ENCODE data around the gene MAP3K9.

The MAP3K9 gene

DNA sequence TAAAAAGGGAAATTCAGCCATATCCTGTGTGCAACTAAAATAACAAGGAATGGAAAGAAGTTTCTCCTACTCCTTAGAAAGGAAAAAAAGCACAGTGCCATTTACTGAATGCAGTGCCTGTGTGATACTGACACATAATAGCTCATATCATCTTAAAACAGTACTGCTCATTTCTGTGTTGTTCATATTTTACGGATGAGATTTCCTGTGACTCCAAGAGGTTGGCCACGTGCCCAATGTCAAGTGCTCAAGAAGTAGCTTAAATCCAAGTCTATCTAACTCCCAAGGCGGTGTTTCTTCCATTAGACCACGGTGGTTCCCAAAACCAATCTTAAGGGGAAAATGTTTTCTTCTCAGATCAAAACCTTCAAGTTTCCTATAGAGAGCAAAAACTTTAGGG, 20.0 kb downstream of the MAP3K9 start:
- no peak for DNase-seq (ENCODE audit: low read depth in 4 of 4, low spot score in 1 of 4)

- DNase-seq (ENCODE audit: low read depth in 4 of 4, low spot score in 1 of 4), result no peak
Observed at GRCh38 chr14:70788898-70789297, 20.4 kb downstream of the MAP3K9 start.

DNA sequence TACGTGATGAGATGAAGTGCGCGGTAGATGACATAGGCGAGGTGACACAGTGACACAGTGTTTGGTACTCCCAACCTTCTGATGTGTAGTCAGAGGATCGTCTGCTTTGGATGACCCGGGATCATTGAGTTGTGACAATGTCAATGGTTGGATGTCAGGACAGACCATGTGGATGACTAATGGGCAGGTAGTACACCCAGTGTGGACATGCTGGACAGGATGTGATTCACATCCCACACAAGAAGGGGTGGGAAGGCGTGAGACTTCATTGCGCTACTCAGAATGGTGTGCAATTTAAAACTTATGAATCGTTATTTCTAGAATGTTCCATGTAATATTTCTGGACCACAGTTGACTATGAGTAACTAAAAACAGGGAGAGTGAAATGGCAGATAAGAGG, 23.8 kb downstream of the MAP3K9 start:
- DNase-seq (ENCODE audit: low read depth in 4 of 4, low spot score in 1 of 4), result no peak

GRCh38 chr14:70784886-70785285, 24.4 kb downstream of the MAP3K9 start:
- no peak for DNase-seq (ENCODE audit: low read depth in 4 of 4, low spot score in 1 of 4)

GRCh38 chr14:70782361-70782760, 27.0 kb downstream of the MAP3K9 start:
- no peak for DNase-seq (ENCODE audit: low read depth in 4 of 4, low spot score in 1 of 4)

DNA sequence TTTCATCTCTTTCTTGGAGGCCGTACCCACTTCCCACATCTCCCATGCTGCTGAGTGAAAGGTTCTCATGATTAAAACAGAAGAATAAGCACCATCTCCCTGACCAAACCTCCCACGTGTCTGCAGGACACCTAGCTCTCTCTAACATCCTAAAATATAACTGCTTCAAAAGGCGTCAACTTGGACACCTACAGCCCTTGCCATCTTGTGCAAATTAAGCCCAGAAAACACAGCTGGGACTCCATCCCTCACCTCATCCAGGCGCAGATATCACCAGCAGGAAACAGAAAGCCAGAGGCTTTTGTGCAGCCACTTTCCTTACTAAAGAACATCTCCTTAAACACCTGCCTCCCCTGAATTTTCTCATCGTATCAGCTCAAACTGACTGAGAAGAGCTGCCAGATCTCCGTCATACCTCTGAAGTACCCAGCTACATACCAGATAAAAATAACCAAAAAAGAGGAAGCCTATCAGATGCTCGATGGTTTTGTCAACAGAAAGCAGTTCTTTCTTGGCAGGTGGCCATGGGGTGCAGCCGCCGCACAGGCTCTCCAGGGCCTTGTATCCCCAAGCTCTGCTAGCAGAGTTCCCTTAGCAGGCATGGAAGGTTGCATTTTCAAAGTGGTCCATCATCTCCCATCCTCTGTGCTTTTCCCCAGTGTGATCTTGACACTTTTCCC, 28.8 kb downstream of the MAP3K9 start:
- no peak for DNase-seq (ENCODE audit: low read depth in 4 of 4, low spot score in 1 of 4)

DNA sequence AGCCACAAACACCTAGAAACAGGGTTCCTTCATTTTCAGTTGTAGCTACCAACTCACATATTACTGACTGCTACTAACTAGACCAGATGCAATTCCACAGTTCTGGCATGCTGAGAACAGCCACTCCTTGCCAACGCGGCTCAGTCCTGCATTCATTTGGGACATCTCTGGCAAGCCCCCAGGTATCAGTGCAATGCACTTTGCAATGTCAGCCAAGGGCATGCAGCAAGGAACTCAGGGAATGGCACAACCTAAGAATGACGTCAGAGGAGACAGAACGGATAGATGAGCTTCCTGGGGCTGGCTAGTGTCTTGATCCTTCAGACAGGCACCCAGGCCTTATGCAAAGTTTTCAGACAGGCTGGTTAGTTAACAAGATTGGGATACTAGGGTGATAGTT, 29.6 kb downstream of the MAP3K9 start:
- DNase-seq (ENCODE audit: low read depth in 4 of 4, low spot score in 1 of 4), result no peak

- DNase-seq (ENCODE audit: low read depth in 4 of 4, low spot score in 1 of 4), result no peak
Observed at GRCh38 chr14:70776197-70776596, 33.1 kb downstream of the MAP3K9 start.

DNA sequence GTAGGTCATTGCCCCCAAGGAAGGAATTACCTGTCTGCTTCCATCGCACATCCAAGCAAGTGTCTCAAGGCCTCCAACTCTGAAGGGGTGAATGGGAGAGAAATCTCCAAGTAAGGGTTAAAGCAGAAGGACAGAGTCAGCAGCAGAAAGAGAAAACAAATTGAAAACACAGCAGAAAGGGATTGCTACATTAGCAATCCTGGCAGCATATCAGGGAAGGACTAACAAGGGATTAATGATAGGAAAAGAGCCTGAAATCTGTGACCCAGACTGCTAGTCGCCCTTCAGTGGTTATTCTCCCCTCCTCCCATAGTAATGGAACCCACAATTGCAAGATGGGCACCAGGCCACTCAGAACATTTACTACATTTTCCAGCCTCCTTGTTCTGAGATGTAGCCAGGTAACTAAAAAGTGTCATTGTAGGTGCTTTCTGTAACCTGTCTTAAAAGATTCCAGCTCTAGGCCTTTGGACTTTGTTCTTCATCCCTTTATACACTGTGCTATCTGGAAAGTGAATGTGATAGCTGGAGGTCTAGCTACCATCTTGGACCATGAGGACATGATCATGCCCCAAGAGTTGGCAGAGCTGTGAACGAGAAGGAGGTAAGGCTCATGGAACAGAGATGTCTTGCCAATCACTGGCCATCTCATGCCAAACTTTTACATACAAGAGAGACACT, 36.0 kb downstream of the MAP3K9 start:
- no peak for DNase-seq (ENCODE audit: low read depth in 4 of 4, low spot score in 1 of 4)

GRCh38 chr14:70771781-70772212, 37.5 kb downstream of the MAP3K9 start:
- no peak for DNase-seq (ENCODE audit: low read depth in 4 of 4, low spot score in 1 of 4)

DNA sequence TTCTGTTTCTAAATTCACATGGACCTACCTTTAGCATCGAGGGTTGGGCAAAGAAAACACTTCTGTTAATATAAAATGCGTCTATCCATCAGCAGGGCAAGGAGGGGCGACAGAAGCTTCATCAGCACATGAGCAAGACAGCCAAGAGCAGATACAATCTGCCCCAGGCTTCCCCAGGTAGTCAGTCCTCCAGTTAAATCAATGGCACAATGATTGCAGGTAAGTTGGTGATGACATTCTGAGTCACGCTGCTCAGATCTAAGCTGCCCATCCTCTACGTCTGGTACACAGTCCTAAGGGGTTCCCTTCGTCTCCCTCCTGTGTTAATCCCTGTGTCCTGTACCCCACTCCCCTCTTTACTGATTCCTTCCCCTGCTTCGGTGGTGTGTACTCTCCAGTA, 38.8 kb downstream of the MAP3K9 start:
- DNase-seq (ENCODE audit: low read depth in 4 of 4, low spot score in 1 of 4), result no peak

DNA sequence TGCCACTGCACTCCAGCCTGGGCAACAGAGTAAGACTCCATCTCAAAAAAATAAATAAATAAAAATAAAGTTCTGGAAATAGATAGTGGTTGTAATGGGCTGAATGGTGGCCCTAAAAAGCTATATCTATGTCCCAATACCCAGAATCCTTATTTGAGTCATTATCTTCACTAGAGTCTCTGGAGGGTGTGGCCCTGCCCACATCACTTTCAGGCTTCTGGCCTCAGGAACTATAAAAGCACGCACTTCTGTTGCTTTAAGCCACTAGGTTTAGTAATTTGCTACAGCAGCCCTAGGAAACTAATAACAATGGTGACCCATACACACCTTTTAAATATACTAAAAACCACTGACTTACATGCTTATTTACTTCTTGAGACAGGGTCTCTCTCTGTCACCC, 49.9 kb downstream of the MAP3K9 start:
- no peak for DNase-seq (ENCODE audit: low read depth in 4 of 4, low spot score in 1 of 4)

DNA sequence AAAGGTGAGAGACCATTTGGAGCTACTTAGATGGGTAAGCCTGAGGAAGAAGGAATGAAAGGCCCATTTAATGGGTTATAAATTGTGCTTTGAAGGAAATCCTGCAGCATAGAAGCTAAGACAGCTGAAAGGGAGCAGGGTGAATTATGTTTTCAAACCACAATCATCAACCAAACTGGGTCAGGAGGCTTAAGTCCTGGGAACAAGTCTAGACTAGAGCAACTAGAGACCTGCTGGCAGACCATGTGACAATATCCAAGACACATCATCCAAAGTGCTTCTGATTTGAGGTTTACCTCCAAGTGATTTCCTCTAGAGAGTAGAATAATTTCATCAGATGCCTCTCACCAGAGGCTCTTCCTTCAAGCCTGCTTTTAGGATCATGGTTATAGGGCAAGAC, 53.7 kb downstream of the MAP3K9 start:
- DNase-seq (ENCODE audit: low read depth in 4 of 4, low spot score in 1 of 4), result no peak

DNA sequence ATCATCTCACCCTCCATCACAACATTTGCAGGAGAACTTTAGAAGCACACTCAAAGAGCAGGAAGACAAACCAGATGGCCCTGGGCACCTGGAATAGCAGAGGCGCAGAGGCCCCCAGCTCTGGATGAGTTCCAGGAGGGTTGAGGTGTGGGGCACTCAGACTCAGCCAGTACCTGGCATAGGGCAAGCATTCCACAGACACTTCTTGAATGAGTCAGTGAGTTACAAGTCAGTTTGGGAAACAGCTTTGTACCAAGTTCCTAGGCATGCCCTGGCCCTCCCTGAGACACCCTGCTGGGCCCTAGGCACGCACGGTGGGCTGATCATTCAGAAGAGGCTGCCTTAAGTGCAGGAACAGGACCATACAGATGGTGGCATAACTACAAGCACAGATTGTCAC, 54.3 kb downstream of the MAP3K9 start:
- no peak for DNase-seq (ENCODE audit: low read depth in 4 of 4, low spot score in 1 of 4)

- no peak for DNase-seq (ENCODE audit: low read depth in 4 of 4, low spot score in 1 of 4)
Observed at GRCh38 chr14:70753518-70753953, 55.8 kb downstream of the MAP3K9 start.

DNA sequence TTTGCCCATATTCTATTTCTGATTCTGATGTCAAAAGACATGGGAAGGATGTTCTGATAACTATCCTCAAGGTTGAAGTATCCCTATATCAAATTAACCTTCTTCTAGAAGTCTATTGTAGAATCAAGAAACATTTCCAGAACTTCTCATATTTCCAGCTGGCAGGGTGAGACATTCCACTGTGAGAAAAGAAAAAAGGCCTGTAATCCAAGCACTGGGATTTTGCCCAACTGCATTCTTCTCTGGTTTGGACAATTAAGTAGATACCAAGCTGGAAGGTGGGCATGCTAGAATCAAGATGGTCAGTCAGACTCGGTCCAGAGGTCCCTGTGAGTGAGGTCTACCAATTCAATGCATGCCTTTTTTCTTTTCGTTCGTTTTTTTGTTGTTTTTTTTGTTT, 60.9 kb downstream of the MAP3K9 start:
- DNase-seq (ENCODE audit: low read depth in 4 of 4, low spot score in 1 of 4), result no peak

DNA sequence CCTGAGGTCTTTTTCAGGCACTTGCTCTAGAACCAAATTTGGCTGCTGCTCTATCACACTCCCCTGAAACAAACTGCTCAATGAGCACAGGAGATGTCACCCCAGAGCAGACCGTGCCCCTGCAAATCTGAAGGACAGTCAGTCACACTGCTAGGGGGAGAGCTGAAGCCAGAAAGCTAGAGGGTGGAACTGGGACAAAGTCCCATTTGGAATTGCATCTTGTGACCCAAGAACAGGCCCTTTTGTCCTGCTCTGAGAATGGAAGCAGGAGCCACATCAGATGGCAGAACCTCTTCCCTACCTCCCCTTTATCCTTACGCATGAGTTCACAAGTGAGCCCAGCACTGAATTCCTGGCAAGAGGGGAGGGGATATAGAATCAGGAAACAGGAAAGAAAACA, 64.7 kb downstream of the MAP3K9 start:
- no peak for DNase-seq (ENCODE audit: low read depth in 4 of 4, low spot score in 1 of 4)

DNA sequence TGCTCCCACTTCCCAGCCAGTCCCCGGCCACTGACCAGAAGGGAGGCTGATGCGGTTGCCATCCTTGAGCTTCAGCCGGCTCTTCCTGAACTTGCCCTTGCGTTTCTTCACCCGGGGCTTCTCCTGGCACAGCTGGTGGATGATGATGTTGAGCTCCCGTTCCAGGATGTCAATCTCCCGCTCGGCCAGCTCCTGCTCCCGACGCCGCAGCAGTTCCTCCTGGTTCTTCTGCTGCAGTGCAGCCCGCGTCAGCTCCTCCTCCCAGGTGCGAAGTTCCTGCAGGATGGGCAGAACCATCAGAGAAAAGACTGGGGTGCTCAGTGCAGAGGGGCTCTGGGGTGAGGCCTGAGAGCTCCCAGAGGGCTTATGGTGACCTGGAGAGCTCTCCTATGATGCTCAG, 67.0 kb downstream of the MAP3K9 start:
- no peak for DNase-seq (ENCODE audit: low read depth in 4 of 4, low spot score in 1 of 4)

DNA sequence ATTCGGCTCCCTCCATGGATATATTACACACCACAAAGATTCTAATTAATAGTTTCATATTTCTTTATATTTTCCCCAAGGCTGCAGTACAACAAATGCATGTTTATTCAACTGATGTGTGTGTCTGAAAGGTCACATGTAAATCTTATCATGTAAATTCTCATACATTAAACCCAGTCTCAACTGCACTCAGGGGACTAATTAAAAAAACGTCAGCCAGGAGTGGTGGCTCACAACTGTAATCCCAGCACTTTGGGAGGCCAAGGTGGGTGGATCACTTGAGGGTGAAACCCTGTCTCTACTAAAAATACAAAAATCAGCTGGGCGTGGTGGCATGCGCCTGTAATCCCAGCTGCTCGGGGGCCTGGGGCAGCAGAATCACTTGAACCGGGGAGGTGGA, 67.8 kb downstream of the MAP3K9 start:
- no peak for DNase-seq (ENCODE audit: low read depth in 4 of 4, low spot score in 1 of 4)

DNA sequence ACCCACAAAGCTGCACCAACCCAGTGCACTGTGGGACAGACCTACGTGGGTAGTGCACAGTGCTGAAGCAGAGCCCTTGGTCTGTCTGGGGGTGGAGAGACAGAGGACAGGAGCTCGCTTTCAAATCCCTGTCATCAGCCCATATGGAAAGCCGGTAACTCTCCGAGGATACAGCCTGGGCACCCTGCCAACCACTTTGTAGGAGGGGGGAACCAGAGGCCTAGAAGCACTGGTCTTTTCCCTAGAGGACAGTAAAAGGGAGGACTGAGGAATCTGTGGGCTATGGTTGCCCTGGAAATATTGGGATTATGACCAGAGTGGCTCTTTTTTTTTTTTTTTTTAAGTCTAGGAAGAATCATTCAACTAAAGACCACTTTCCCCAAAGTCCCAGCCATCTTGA, 74.3 kb downstream of the MAP3K9 start:
- DNase-seq (ENCODE audit: low read depth in 4 of 4, low spot score in 1 of 4), result no peak

DNA sequence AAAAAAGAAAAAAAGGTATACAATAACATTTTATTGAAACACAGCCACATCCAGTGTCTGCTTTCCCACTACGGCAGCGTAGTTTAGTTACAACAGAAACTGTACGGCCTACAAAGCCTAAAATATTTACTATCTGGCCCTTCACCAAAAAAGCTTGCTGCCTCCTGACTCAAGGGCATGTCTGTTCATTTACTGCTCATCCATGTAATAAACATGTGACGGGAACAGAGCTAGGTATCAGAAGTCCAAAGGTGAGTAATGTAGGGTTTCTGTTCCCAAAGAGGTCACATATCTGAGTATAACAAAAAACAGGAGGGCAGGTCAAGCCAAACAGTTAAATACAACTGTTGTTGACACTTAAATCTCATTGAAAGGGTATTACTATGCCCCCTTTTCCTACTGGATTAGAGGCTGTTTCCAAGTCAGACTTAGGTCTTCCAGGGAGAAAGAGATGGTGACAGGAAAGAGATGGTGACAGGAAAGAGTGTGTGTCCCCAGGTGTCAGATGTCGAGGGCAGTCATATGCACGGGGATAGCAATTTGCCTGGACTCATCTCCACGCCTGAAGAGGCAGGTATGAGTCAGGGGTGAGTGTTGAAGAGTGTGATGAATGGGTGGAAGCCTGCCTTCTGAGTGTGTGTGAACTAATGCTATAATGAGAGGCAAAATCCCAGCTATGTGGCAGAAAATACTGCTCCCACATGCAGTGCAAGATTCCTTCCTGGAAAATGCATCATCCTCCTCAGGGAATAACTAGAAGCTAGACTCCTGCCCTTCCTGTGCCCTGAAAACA, 77.7 kb downstream of the MAP3K9 start:
- no peak for DNase-seq (ENCODE audit: low read depth in 4 of 4, low spot score in 1 of 4)

GRCh38 chr14:70730393-70730792, 78.9 kb downstream of the MAP3K9 start:
- DNase-seq (ENCODE audit: low read depth in 4 of 4, low spot score in 1 of 4), result no peak

All from stimulated activated CD4-positive, alpha-beta T cell treated with anti-CD3 and anti-CD28 coated beads, Interleukin-1b, Interleukin-23, amount 100 ng/mL, for 24 hours (primary cell).